WI38 (cell line): ENCODE measurements around the gene NTNG1.

Source experiments
- H3K4me3 ChIP-seq: 2 replicates; pipeline ENCODE4 v1.5.1; 2011; ENCODE audit warnings: low read depth, mild to moderate bottlenecking, control low read depth, low read length
- TF ChIP-seq, protein P1 (sequence below): IDR thresholded peaks from 2 replicates; pipeline ENCODE4 v1.5.1; 2012; ENCODE audit warnings: low read depth, mild to moderate bottlenecking, control low read depth, low read length

The NTNG1 gene

GRCh38 chr1:107359472-107360241 is 218.8 kb downstream of the NTNG1 start:
- H3K4me3 ChIP-seq = no peak overlapping the region
- TF ChIP-seq, protein P1, sequence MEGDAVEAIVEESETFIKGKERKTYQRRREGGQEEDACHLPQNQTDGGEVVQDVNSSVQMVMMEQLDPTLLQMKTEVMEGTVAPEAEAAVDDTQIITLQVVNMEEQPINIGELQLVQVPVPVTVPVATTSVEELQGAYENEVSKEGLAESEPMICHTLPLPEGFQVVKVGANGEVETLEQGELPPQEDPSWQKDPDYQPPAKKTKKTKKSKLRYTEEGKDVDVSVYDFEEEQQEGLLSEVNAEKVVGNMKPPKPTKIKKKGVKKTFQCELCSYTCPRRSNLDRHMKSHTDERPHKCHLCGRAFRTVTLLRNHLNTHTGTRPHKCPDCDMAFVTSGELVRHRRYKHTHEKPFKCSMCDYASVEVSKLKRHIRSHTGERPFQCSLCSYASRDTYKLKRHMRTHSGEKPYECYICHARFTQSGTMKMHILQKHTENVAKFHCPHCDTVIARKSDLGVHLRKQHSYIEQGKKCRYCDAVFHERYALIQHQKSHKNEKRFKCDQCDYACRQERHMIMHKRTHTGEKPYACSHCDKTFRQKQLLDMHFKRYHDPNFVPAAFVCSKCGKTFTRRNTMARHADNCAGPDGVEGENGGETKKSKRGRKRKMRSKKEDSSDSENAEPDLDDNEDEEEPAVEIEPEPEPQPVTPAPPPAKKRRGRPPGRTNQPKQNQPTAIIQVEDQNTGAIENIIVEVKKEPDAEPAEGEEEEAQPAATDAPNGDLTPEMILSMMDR = no peak

DNA sequence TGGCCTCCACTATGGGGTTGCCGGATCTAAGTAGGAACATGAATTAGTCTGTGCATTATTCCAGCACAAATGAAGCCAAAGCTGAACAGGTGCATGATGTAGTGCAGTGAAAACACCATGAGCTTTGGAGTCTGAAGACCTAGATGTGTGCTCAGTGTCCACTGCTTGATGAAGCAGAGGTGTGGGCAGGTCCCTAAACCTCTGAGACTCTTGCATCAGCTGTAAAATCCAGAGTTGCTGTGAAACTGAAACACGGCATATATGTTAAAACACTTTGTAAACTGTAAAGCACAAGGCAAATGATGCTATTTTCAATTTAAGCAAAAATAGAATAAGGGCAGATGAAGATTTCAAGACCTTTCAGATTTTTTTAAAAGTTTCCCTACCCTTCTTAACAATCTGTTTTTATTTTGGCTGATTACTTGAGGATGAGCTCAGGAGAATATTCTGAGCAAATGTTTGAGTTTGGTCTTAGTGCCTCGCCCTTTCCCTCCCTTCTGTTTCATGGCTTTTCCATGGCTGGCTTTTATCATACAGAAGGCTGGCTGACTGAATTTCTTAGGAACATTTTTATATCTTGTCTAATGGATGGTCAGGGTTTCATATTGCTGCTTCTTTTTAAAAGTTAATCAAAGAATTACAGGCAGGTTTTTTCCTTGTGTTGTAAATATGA is 221.8 kb downstream of the NTNG1 start:
- no peak overlapping the region for H3K4me3 ChIP-seq
- TF ChIP-seq, protein P1 = no peak

- TF ChIP-seq, protein P1 = no peak
Measured at GRCh38 chr1:107363154-107363553, 222.3 kb downstream of the NTNG1 start.

DNA sequence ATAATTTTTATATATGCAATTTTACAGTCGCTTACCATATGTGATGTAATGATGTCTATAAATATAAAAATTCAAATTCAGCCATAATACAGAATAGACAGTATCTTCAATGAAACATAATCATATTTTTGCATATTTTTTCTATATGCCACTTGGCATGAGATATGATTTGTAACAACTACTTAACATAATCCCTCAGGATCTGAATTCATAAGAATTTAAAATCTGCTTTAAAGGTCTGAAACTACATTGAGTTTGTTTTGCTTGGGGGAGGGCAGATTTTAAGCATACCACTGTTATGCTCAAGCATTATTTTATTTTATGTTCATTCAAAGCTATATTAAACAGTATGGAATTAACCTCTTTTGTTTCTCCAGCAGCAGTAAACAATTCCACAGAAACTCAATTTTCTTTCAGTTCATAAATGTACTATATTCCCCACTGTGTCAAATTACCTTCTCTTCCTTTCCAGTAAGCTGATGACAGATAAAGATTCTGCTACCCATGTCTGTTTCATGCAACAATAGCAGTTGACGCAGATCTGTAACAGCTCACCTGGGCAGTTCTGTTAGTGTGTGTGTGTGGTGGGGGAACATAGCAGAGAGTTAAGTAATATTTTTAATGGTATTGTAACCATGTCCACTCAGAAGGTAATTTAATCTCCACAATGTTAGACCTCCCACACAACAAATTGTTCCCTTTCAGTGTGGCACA is 224.8 kb downstream of the NTNG1 start:
- TF ChIP-seq, protein P1 = no peak
- no peak overlapping the region for H3K4me3 ChIP-seq

More at GRCh38 chr1:107363154-107363553, 222.3 kb downstream of the NTNG1 start:
- no peak overlapping the region for H3K4me3 ChIP-seq

GRCh38 chr1:107378426-107378825 is 237.6 kb downstream of the NTNG1 start:
- TF ChIP-seq, protein P1 = no peak
- H3K4me3 ChIP-seq = no peak overlapping the region

GRCh38 chr1:107378866-107379265 is 238.0 kb downstream of the NTNG1 start:
- TF ChIP-seq, protein P1 = no peak
- H3K4me3 ChIP-seq = no peak overlapping the region
